Activated T-helper 1 cell treated with anti-CD3 and anti-CD28 coated beads, Interleukin-2, amount 50 U/mL, for 16 hours (primary cell): ENCODE data around the gene HIF1A.

Experiments used
- DNase-seq, 2 donors: peaks; one replicate each; pipeline ENCODE4 v3.0.0-alpha.2; 2020; ENCODE audit warnings: low read depth in 1 of 2, low spot score in 1 of 2

Gene HIF1A

GRCh38 chr14:61769893-61770292 is 74.6 kb downstream of the HIF1A start:
- DNase-seq = no peak

- DNase-seq = no peak
Measured at GRCh38 chr14:61774861-61775260, 79.5 kb downstream of the HIF1A start.

GRCh38 chr14:61780125-61780524 is 84.8 kb downstream of the HIF1A start:
- DNase-seq = no peak

- DNase-seq = no peak
Measured at GRCh38 chr14:61797309-61797708, 102.0 kb downstream of the HIF1A start.
